HEK293T (cell line): ENCODE measurements around the gene SLC25A21.

Source experiments
- ARNT ChIP-seq: fragments of 450-650 bp; IDR thresholded peaks from 2 replicates; pipeline ENCODE4 v1.6.1; 2017; ENCODE audit warnings: mild to moderate bottlenecking
- BHLHE40 ChIP-seq: fragments of 450-650 bp; IDR thresholded peaks from 2 replicates; pipeline ENCODE4 v1.6.1; 2016; ENCODE audit warnings: mild to moderate bottlenecking, moderate library complexity, borderline replicate concordance
- FOXA1 ChIP-seq: fragments of 450-650 bp; IDR thresholded peaks from 2 replicates; pipeline ENCODE4 v1.6.1; 2016; ENCODE audit warnings: mild to moderate bottlenecking
- FOXK2 ChIP-seq: fragments of 450-650 bp; IDR thresholded peaks from 2 replicates; pipeline ENCODE4 v1.6.1; 2016; ENCODE audit warnings: mild to moderate bottlenecking
- FOXM1 ChIP-seq: fragments of 450-650 bp; IDR thresholded peaks from 2 replicates; pipeline ENCODE4 v1.6.1; 2017; ENCODE audit warnings: mild to moderate bottlenecking, borderline replicate concordance
- HDGF ChIP-seq: fragments of 450-650 bp; IDR thresholded peaks from 2 replicates; pipeline ENCODE4 v1.6.1; 2017; ENCODE audit warnings: antibody characterized with exemption, borderline replicate concordance
- L3MBTL2 ChIP-seq: fragments of 450-650 bp; conservative IDR thresholded peaks from 2 replicates; pipeline ENCODE4 v1.6.1; 2016; ENCODE audit warnings: mild to moderate bottlenecking
- LEF1 ChIP-seq: fragments of 450-650 bp; IDR thresholded peaks from 2 replicates; pipeline ENCODE4 v1.6.1; 2017; ENCODE audit warnings: mild to moderate bottlenecking, borderline replicate concordance
- NFRKB ChIP-seq: fragments of 450-650 bp; IDR thresholded peaks from 2 replicates; pipeline ENCODE4 v1.6.1; 2016; ENCODE audit warnings: mild to moderate bottlenecking, moderate library complexity
- PKNOX1 ChIP-seq: fragments of 450-650 bp; IDR thresholded peaks from 2 replicates; pipeline ENCODE4 v1.6.1; 2016
- SP1 ChIP-seq: fragments of 450-650 bp; IDR thresholded peaks from 2 replicates; pipeline ENCODE4 v1.6.1; 2017
- SUZ12 ChIP-seq: fragments of 450-650 bp; IDR thresholded peaks from 2 replicates; pipeline ENCODE4 v1.6.1; 2016; ENCODE audit warnings: mild to moderate bottlenecking
- ZNF384 ChIP-seq: fragments of 450-650 bp; IDR thresholded peaks from 2 replicates; pipeline ENCODE4 v1.6.1; 2016

GRCh38 chr14:37114559-37114958, 57.8 kb downstream of the SLC25A21 start:
- TF ChIP-seq FOXM1 (no peak), NFRKB (no peak), SP1 (no peak), ZNF384 (no peak), FOXA1 (no peak), SUZ12 (no peak), ARNT (no peak), PKNOX1 (no peak), BHLHE40 (no peak), FOXK2 (no peak), L3MBTL2 (no peak), LEF1 (no peak), HDGF (no peak)
